ENCODE results near the gene PNPLA1.

Gene PNPLA1

GRCh38 chr6:36308514-36308913, 38.7 kb downstream of the PNPLA1 start:
- Mint-ChIP-seq H3K4me3 (no peak overlapping the region), H3K27ac (no peak overlapping the region), H3K9me3 (peaks cover 2 to 3% of the 10 kb centered on the region in 2 donors)

GRCh38 chr6:36309203-36309602, 39.3 kb downstream of the PNPLA1 start:
- H3K36me3 Mint-ChIP-seq: no peaks in the 10 kb centered on the region
- H3K27me3 Mint-ChIP-seq: peaks cover 6 to 7% of the 10 kb centered on the region in 2 donors
- H3K9me3 Mint-ChIP-seq: peaks cover 2 to 3% of the 10 kb centered on the region in 2 donors
- peak overlapping the region; percentile 51 for H3K27ac Mint-ChIP-seq
- H3K4me1 Mint-ChIP-seq: peaks cover 12 to 15% of the 10 kb centered on the region in 2 donors
- H3K4me3 Mint-ChIP-seq: no peak overlapping the region
- DNase-seq: no peak
- ATAC-seq (replicated peaks): no peak

More at GRCh38 chr6:36308514-36308913, 38.7 kb downstream of the PNPLA1 start:
- DNase-seq (no peak), ATAC-seq (replicated peaks) (no peak)
- peaks cover 6 to 7% of the 10 kb centered on the region in 2 donors for H3K27me3 Mint-ChIP-seq
- H3K36me3 Mint-ChIP-seq: no peaks in the 10 kb centered on the region
- H3K4me1 Mint-ChIP-seq: peaks cover 11 to 15% of the 10 kb centered on the region in 2 donors

- Mint-ChIP-seq H3K9me3 (peaks cover 2 to 3% of the 10 kb centered on the region in 2 donors), H3K27me3 (peaks cover 6 to 7% of the 10 kb centered on the region in 2 donors), H3K27ac (no peak overlapping the region), H3K4me3 (no peak overlapping the region), H3K36me3 (no peaks in the 10 kb centered on the region), H3K4me1 (peaks cover 12 to 15% of the 10 kb centered on the region in 2 donors)
- ATAC-seq (replicated peaks) (no peak), DNase-seq (no peak)
Observed at GRCh38 chr6:36309900-36310299, 40.0 kb downstream of the PNPLA1 start.

DNA sequence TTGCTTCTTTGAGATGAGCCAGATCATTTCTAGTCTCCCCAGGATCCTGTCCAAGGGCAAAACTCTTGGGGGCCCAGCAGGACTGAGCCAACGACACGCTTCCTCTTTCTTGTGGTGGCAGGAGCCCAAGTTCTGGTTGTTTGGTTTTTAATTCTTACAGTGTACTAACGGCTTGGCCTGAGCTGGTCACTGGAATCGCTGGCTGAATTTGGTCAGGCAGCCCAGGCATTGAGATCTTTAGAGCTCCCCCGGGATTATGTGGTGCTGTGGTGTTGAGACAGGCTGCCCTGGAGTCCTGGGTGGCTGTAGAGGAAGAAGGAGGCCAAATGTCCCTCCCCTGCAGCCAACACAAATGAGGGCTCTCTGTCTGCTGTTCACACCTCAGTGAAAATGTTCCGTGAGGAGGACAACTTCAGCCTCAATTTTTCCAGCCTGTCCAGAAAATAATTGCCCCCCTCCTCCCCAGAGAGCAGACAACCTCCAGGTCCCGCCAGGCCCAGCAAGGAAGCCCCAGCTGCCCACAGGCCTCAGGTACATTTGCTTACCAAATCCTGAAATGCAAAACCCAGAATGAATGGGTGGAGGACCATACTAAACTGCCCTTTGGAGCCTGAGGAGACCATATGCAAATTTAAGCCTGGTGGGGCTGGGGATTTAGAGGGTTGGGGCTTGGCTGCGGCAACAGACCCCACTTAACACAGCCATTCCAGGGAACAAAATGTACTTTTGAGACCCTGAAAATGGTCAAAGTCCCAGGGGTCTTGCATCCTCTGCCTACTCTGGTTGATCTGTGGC, 43.2 kb downstream of the PNPLA1 start:
- ATAC-seq (replicated peaks) (peak; percentile 89 to 92), DNase-seq (no peak)
- Mint-ChIP-seq H3K27me3 (peaks cover 0 to 13% of the 10 kb centered on the region in 2 donors), H3K4me3 (no peak overlapping the region), H3K36me3 (no peaks in the 10 kb centered on the region), H3K9me3 (peaks cover 2 to 3% of the 10 kb centered on the region in 2 donors), H3K27ac (peak overlapping the region; percentile 57), H3K4me1 (peaks cover 12 to 15% of the 10 kb centered on the region in 2 donors)

- no peaks in the 10 kb centered on the region for H3K36me3 Mint-ChIP-seq
- DNase-seq: no peak
- H3K27ac Mint-ChIP-seq: no peak overlapping the region
- no peak overlapping the region for H3K4me3 Mint-ChIP-seq
- ATAC-seq (replicated peaks): no peak
- H3K27me3 Mint-ChIP-seq: peaks cover 0 to 13% of the 10 kb centered on the region in 2 donors
- peaks cover 12 to 15% of the 10 kb centered on the region in 2 donors for H3K4me1 Mint-ChIP-seq
- peaks cover 2 to 3% of the 10 kb centered on the region in 2 donors for H3K9me3 Mint-ChIP-seq
Observed at GRCh38 chr6:36313649-36313936, 43.7 kb downstream of the PNPLA1 start.

DNA sequence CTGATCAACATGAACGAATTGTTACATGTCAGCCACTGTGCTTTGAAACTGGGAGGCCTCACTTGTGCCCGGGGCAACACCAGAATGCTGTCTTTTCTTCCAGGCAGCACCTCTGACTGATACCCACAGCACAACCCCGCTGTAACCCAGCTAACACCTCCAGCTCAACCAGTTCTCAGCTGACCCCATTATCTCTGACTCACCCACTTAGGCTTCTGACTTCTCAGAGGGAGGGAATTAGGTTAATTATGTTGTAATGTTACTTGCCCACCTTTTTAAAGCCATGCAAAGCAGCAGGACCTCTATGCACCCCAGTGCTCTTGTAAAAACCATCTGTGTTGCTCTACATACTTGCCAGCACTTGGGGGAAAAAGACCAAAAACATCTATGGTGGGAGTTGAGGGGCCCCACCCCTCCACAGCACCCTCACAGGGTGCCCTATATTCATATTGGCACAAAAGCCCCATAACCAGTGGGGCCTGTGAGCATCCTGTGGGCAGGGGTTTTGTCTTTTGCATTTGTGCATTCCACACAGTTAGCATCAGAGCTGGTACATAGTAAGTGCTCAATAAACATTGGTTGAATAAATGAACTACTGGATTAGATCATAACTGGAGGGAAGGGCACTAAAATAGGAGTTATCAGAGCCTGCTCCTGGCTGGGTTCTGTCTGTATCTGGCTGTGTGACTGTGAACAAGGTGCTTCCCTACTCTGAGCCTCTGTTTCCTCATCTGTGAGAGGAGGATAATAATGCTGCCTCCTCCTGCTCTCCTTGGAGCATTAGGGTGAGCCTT, 44.6 kb downstream of the PNPLA1 start:
- Mint-ChIP-seq H3K4me1 (peaks cover 12 to 15% of the 10 kb centered on the region in 2 donors), H3K4me3 (no peak overlapping the region), H3K9me3 (peaks cover 2 to 3% of the 10 kb centered on the region in 2 donors), H3K36me3 (no peaks in the 10 kb centered on the region), H3K27me3 (peaks cover 0 to 13% of the 10 kb centered on the region in 2 donors), H3K27ac (peak overlapping the region; percentile 76)
- DNase-seq: no peak
- ATAC-seq (replicated peaks): no peak

- Mint-ChIP-seq H3K9me3 (no peaks in the 10 kb centered on the region), H3K27ac (no peak overlapping the region), H3K36me3 (no peaks in the 10 kb centered on the region), H3K4me1 (peaks cover 12 to 15% of the 10 kb centered on the region in 2 donors), H3K4me3 (no peak overlapping the region), H3K27me3 (peaks cover 0 to 11% of the 10 kb centered on the region in 2 donors)
- ATAC-seq (replicated peaks) (no peak), DNase-seq (no peak)
Observed at GRCh38 chr6:36315921-36316320, 46.1 kb downstream of the PNPLA1 start.

GRCh38 chr6:36317623-36318022, 47.8 kb downstream of the PNPLA1 start:
- Mint-ChIP-seq H3K9me3 (no peaks in the 10 kb centered on the region), H3K36me3 (no peaks in the 10 kb centered on the region), H3K27me3 (peaks cover 0 to 8% of the 10 kb centered on the region in 2 donors), H3K27ac (no peak overlapping the region), H3K4me3 (no peak overlapping the region), H3K4me1 (peaks cover 9 to 10% of the 10 kb centered on the region in 2 donors)
- no peak for ATAC-seq (replicated peaks)
- no peak for DNase-seq

DNA sequence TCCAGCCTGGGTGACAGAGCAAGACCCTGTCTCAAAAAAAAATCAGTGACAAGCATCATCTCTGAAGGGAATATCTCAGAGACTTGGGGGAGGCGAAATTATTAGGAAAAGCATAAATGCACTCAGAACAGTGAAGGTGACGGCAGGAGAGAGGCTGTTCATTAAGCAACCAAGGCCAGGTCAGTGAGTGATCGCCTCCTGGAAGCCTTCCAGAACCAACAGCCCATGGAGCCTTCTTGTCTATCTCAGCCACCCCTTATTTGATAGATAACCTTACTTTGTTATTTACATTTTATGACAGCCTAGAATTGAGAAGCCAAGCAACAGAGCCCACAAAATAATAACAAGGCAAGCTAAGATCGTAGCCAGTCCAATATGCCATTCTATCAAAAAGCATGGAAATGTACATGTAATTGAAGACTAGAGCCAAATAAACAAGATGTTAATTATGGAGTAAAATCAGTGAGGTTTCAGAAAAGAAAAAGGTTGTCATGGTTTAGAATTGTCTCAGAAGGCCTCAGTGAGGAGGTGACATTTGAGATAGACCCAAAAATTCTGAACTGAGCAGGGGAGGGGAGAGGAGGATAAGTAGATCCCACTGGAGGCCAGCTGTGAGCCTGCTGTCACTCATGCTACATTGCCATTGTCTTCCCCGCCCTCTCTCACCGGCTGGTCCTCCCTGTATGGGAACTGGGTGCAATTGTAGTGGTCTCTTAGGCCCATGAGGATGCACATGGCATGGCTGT, 49.0 kb downstream of the PNPLA1 start:
- DNase-seq (no peak), ATAC-seq (replicated peaks) (no peak)
- Mint-ChIP-seq H3K27ac (no peak overlapping the region), H3K9me3 (no peaks in the 10 kb centered on the region), H3K36me3 (no peaks in the 10 kb centered on the region), H3K4me1 (peaks cover 0 to 4% of the 10 kb centered on the region in 2 donors), H3K27me3 (peaks cover 0 to 8% of the 10 kb centered on the region in 2 donors), H3K4me3 (no peak overlapping the region)

GRCh38 chr6:36319436-36319762, 49.5 kb downstream of the PNPLA1 start:
- Mint-ChIP-seq H3K27me3 (peaks cover 0 to 8% of the 10 kb centered on the region in 2 donors), H3K27ac (no peak overlapping the region), H3K4me1 (peaks cover 0 to 2% of the 10 kb centered on the region in 2 donors), H3K4me3 (no peak overlapping the region), H3K36me3 (no peaks in the 10 kb centered on the region), H3K9me3 (no peaks in the 10 kb centered on the region)
- no peak for DNase-seq
- no peak for ATAC-seq (replicated peaks)

- Mint-ChIP-seq H3K4me3 (no peak overlapping the region), H3K27me3 (peaks cover 0 to 8% of the 10 kb centered on the region in 2 donors), H3K9me3 (no peaks in the 10 kb centered on the region), H3K4me1 (peaks cover 0 to 2% of the 10 kb centered on the region in 2 donors), H3K27ac (no peak overlapping the region), H3K36me3 (no peaks in the 10 kb centered on the region)
- ATAC-seq (replicated peaks) (no peak), DNase-seq (no peak)
Observed at GRCh38 chr6:36319821-36320220, 50.0 kb downstream of the PNPLA1 start.

- DNase-seq: no peak
- Mint-ChIP-seq H3K27me3 (peaks cover 0 to 8% of the 10 kb centered on the region in 2 donors), H3K9me3 (no peaks in the 10 kb centered on the region), H3K4me3 (no peak overlapping the region), H3K27ac (no peak overlapping the region), H3K4me1 (peaks cover 0 to 2% of the 10 kb centered on the region in 2 donors), H3K36me3 (no peaks in the 10 kb centered on the region)
- ATAC-seq (replicated peaks): no peak
Observed at GRCh38 chr6:36320475-36320874, 50.6 kb downstream of the PNPLA1 start.

- H3K27ac Mint-ChIP-seq: no peak overlapping the region
- H3K36me3 Mint-ChIP-seq: no peaks in the 10 kb centered on the region
- peaks cover 0 to 8% of the 10 kb centered on the region in 2 donors for H3K27me3 Mint-ChIP-seq
Observed at GRCh38 chr6:36322591-36322990, 52.7 kb downstream of the PNPLA1 start.

GRCh38 chr6:36323062-36323461, 53.2 kb downstream of the PNPLA1 start:
- ATAC-seq (replicated peaks): no peak
- Mint-ChIP-seq H3K27me3 (peaks cover 0 to 6% of the 10 kb centered on the region in 2 donors), H3K4me3 (no peak overlapping the region), H3K36me3 (no peaks in the 10 kb centered on the region), H3K9me3 (no peaks in the 10 kb centered on the region), H3K27ac (no peak overlapping the region), H3K4me1 (peaks cover 9 to 14% of the 10 kb centered on the region in 2 donors)
- DNase-seq: no peak

More at GRCh38 chr6:36322591-36322990, 52.7 kb downstream of the PNPLA1 start:
- Mint-ChIP-seq H3K4me1 (peaks cover 9 to 14% of the 10 kb centered on the region in 2 donors), H3K4me3 (no peak overlapping the region), H3K9me3 (no peaks in the 10 kb centered on the region)
- ATAC-seq (replicated peaks): no peak
- DNase-seq: no peak

All from stimulated activated naive B cell treated with anti-CD40 and anti-IgM and Interleukin-4, amounts not matched to agents 10 μg/mL and 1 μg/mL and 100 μg/mL, for 72 hours (primary cell).